Glomerular visceral epithelial cell (primary cell): ENCODE results near the gene GABBR2.
"Not testable (repeated sequence)": the region's sequence is repeated elsewhere in the genome, so short reads cannot be mapped to it uniquely, and the experiment has no call there.

Experiments used
- DNase-seq: peaks from one replicate; pipeline ENCODE4 v3.0.0-alpha.2; 2016; ENCODE audit errors: extremely low spot score

GABBR2 gene

DNA sequence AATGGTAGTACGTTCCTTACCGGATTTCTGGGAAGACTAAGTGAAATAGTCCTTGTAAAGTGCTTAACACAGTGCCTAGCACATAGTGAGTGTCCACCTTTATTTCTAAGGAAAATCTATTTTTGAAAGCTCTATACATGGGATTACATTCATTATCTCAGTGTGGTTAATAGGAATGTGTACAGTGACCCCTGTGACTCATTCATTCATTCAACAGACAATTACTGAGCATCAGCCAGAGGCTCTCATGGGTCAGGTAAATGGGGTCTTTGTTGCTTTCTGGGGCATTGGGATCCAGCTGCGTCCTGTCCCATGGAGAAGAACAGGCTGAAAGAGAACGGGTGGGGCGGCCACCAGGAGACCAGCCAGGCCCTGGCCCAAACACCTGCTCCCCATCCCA, 227.1 kb downstream of the GABBR2 start:
- no peak for DNase-seq

DNA sequence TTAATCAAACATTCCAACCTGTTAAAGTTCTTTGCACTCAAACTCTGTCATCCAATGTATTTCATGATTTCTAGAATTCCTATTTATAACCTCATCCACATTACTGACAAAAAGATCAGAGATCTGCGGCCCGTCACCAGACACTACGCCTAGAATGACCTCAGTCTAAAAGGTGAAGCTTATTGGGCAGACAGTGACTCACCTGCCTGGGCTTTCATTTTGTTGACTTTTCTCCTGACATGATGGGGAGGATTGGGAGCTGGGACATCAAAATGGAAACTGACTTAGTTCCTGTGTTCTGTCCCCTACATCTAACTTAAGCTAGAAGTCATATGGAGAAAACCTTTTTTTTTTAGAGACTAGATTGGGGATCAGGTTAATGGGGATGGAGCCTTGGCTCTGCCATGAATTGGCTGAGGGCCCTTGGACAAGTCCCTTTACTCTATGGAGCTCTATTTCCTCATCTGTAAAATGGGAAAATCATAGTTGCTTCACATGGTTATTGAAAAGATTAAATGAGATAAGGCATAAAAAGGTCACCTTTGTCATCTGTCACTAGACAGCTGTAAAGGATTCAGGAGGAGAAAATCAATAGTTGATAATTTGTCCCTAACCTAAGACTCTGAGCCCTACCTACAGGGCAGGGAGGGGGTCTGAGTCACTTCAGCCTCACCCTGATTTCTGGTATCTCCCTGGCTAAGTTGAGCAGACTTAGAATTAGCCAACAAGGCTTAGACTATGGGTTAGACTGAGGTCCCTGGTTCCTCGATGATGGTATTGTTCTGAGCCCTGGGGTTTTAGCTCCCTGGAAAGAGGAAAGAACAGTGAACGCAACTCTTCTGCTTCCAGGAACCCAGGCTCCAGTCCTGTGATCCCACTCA, 228.5 kb downstream of the GABBR2 start:
- peak; percentile 51 for DNase-seq

DNA sequence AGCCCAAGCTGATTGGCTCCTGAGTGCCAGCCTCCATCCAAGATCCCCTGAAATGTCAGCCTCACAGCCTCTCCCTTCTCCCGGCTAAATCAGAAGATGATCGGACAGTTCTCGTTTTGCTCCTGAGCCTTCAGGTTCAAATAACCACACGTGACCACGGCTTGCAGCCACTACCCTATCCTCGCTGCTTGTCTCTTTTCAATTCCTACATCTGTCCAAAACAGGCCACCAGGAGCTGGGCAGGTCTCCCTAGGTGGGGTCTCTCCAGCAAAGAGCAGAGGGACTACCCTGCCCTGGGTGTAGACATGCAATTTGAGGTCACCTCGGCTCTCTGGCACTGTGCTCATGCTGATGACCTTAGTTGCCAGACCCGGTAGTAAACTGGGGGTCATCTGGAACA, 229.3 kb downstream of the GABBR2 start:
- DNase-seq, result no peak

DNA sequence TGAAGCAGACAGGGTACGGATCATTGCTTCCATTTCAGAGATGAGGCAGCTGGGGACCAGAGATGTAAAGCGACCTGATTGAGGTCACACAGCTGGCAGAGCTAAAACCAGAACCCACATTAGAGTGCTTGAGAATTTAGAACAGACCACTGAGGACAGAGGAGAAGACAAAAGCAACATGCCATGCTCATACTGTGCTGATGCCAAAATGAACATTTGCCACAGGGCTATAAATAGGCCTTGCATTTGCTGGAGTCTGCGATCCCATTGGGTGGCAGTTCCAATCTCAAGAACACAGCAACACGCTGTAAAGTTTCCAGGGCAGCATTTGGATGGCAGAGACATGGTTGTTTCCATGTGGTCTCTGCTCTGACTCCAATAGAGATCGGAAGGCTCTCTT, 230.9 kb downstream of the GABBR2 start:
- DNase-seq, result no peak

DNA sequence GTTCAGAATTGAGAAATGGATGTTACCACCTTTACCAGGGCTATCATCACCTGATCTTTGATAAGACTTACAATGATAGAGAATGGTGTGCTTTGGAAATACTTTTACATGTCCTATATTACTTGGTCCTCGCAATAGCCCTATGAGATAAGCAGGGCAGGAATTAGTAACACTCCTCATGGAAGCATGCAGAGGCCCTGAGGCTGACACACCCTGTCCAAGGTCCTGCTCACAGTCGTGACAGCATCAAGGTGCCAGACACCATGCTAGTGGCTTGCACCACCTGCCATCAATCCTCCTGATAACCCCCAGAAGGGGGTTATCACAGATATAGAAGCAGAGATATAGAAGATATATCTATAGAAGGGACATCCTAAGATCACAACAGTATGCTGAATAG, 236.5 kb downstream of the GABBR2 start:
- DNase-seq, result no peak

DNA sequence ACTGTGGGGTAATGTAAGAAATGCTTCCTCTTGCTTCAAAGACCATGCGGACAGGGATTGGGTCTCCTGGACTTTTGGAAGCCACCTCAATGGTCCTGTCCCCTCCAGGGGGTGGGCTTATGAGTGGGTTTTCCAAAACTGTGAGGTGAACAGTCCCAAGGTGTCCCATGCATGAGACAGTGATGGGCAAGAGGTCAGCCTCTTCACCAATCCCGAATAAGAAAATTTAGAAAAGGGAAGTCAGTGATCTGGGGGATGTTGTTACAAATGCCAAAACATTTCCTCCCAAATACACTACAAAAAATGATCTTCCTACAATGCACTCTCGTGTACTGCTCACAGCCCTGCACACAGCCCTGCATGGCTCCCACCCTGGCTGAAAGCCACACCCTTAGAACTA, 237.6 kb downstream of the GABBR2 start:
- DNase-seq, result no peak

DNA sequence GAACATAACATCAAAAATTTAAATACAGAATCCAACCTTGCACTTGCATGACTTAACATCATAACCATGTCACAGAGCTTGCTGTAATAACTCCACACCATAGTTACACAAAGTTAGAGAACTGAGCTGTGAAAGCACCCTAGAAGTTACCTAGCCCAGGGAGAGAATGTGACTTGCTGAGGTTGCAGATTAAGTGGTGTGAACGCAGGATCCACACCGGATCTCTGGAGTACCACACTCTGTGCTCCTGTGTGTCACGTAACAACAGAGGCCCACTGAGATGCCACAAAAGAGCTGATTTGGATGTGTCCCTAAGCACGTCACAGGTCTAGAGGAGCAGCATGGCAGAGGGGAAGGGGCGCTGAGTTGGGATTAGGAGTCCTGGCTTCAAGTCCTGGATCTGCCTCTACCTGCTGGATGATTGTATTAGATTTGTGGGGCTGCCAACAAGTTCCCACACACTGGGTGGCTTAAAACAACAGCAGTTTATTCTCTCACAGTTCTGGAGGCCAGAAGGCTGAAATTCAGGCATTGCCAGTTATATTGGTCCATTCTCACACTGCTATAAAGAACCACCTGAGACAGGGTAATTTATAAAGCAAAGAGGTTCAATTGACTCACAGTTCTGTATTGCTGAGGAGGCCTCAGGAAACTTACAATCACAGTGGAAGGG, 240.0 kb downstream of the GABBR2 start:
- DNase-seq, result no peak

DNA sequence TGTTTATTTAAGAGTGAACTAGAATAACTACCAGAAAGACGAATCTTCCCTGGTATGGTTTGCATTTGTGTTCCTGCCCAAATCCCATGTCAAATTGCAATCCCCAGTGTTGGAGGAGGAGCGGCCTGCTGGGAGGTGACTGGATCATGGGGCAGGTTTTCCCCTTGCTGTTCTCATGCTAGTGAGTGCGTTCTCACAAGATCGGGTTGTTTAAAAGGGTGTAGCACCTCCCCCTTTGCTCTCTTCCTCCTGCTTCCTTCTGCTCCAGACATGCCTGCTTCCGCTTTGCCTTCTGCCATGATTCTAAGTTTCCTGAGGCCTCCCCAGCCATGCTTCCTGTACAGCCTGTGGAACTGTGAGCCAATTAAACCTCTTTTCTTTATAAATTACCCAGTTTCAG, 242.9 kb downstream of the GABBR2 start:
- no peak for DNase-seq

GRCh38 chr9:98464156-98464690, 244.5 kb downstream of the GABBR2 start:
- DNase-seq, result not testable (repeated sequence)

GRCh38 chr9:98462310-98462709, 246.4 kb downstream of the GABBR2 start:
- no peak for DNase-seq

DNA sequence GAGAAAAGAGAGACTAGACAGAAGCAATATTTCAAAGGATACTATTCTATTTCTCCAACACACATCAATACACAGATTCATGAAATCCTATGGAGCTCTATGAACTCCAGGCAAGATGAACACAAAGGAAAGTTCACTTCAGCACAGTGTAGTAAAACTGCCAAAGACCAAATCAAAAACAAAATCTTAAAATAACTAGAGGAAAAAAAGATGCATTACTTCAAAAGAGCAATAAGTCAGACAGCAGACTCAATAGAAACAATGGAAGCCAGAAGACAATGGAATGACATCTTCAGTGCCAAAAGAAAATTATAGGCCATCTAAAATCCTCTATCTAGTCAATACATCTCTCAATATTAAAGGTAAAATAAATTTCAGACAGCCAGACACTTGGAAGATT, 248.0 kb downstream of the GABBR2 start:
- no peak for DNase-seq

DNA sequence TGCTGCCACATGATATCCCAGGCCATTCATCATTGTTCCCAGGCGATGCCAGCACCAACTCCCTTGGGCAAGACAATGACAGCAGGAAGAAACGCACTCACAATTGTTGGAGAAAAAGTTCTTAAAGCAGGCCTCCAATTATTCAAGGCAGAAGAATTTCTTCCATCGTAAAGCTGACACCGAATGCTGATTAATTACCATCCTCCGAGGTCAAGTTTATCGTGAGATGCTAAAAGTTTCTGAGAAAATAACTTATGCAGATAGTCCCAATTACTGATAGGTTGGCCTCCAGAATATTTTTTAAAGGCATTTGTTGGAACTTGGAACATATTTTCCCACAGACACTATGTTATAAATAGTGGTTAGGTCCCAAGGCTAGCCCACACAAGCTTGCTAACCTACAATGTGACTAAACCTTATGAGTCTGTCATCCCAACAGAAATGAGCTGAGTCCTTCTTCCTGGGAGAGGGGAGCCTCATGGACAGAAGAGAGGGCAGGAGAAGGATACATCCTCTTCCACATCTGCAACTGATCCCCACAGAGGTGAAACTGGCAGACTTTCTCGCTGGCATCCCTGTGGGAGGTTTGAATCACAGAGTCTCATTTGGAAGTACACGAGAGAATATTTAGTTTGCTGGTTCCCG, 250.9 kb downstream of the GABBR2 start:
- DNase-seq, result no peak

- DNase-seq, result no peak
These were observed 252.6 kb downstream of the GABBR2 start for GRCh38 chr9:98456156-98456613.

DNA sequence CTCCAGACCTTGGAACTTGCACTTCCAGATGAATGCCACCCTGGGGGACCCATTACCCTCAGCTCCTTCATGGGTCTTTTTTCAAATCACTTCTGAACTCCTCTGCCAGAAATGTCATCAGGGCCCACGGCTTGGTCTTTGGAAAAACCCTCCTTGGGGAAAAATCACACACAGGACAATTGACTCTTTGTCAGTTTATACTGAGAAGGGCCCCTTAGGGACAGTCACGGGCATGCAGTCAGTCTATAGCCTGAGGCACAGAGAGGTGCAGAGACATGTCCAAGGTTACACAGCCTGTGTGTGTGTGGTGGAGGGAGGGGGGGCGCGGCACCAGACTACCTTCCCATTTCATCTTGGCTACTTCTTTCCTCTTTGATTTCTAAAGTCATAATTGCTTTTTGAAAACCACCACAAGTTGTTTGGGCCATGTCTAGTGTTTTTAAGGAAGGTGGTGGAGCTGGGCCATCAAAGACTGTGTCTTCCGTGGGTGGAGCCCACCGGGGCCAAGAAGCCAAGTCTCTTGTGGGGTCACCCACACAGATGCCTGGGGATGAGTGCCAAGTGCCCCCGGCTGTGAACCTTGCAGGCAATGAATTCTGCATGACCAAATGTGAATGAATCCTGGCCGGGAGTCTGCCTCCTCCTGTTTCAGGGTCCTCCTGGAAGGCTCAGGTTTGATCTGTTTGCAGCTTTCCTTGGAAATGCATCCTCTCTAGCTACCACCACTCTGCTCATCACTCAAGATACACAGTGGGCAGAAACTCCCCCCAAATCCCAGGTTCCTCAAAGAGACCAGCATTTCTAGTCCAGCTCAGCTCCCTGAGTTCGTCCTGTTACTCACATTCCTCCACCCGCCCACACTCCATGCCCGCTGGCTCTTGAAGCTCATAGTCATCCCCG, 253.2 kb downstream of the GABBR2 start:
- peak; percentile 6 for DNase-seq

DNA sequence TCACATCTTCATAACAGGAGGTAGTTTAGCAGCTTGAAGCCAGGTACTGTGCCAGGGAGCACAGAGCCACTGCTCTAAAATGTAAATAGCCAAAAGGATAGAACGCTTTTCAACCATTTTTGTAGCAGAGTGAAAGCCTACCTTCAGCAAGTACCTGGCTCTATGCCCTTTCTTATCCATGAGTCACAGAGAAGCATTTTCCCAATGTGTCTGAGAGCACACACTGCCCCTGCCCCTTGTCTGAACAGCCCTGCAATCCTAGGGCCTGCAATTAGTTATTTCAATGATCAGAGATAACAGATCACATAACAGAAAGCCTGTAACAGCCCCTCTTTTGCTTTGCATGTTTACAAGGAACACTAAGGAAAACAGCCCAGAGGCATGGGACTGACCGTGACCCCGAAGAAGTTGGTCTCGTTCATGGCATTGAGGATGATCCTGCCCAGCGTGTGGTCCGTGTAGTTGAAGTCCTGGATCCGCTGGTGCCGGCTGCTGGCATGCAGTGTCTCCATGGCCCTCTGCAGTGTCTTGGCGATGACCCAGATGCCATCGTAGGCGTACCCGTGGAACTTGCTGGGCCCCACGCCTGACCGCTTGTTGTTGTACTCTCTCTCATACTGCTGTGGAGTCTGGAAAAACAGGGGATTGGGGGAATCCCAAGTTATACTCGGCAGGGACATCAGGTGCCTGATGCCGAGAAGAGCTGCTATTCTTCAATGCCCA, 255.0 kb downstream of the GABBR2 start:
- no peak for DNase-seq

GRCh38 chr9:98451576-98451975, 257.2 kb downstream of the GABBR2 start:
- DNase-seq, result no peak

- peak; percentile 40 for DNase-seq
These were observed 258.2 kb downstream of the GABBR2 start for GRCh38 chr9:98450496-98450895.

DNA sequence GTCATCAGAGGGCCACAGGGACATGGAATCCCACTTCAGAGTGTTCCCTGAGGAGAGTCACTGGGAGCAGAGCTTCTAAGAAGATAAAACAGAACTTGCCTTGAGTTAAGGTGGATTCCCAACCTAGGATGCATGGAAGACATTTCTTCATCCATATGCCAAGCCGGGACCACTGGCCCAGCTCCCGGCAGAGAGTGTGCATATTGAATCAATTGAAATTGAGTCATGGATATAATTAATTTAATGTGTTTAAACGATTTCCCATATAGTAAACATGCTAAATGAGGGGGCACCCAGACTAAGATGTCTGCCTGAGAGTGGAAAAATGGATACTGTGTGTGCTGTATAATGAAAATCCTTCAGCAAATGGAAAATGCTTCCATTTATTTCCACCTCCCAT, 258.9 kb downstream of the GABBR2 start:
- no peak for DNase-seq

DNA sequence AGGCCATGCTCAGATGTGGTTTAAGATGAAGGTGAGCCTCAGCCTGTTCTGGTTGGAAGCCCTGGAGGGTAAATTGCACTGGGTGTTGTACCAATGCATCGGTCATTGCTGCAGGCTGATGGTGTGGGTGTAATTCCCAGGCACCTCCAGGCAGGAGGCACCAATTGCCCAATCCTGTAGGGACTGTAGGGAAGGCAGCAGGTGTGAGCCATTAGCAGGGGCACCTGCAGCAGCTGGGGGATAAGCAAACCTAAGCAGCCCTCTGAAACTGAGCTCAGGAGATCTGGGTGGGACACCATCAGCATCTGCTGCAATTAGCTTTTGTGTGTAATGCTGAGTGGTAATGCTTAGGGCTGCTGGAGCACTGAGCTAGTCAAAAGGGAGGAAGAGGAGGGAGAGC, 263.2 kb downstream of the GABBR2 start:
- DNase-seq, result no peak

GRCh38 chr9:98444601-98445000, 264.1 kb downstream of the GABBR2 start:
- DNase-seq, result no peak

GRCh38 chr9:98442541-98442940, 266.2 kb downstream of the GABBR2 start:
- no peak for DNase-seq
